Hematopoietic multipotent progenitor cell treated with erythropoietin and hydrocortisone succinate and interleukin-3 and kit ligand, for 6 days (in vitro differentiated cells): ENCODE data around the gene GGN.
"Not testable (repeated sequence)": the region's sequence is repeated elsewhere in the genome, so short reads cannot be mapped to it uniquely, and the experiment has no call there.

Experiments used
- DNase-seq: peaks from one replicate; pipeline ENCODE4 v3.0.0-alpha.2; 2015

The GGN gene

GRCh38 chr19:38387550-38388348, at the start of gene GGN:
Gene GGN, minus strand, starts transcription at chr19:38388034. Its CDS starts 773 bp downstream, at chr19:38387261.
- peak; percentile 86 for DNase-seq

GRCh38 chr19:38437295-38437694, 49.5 kb upstream of the GGN start:
- DNase-seq, result no peak

- DNase-seq, result no peak
Observed at GRCh38 chr19:38434549-38435051, 46.8 kb upstream of the GGN start.

DNA sequence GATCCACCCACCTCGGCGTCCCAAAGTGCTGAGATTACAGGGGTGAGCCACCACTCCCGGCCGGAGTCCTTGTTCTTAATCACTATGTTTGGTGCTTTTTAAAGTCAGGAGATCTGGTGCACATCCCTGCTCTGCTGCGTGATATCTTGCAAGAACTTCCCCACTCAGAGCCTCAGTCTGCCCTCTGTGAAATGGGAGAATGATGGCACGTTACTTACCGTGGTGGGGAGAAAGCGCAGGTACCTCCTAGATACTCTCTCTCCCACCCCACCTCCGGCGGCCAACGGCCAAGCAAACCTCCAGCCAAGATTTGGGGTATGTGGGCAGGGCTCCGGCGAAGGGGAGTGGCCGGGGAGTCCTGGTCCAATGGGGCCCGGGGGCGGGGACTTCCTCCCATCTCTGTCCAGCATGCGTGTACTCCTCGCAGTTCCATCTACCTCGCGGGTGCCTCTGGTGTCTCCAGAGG, 45.5 kb upstream of the GGN start, which contains the start of gene RYR1:
Gene RYR1 (plus strand): TSS at position 424 of the 466 bp plus-strand sequence. CDS start 139 bp downstream, outside the sequence.
- DNase-seq, result peak; percentile 81

DNA sequence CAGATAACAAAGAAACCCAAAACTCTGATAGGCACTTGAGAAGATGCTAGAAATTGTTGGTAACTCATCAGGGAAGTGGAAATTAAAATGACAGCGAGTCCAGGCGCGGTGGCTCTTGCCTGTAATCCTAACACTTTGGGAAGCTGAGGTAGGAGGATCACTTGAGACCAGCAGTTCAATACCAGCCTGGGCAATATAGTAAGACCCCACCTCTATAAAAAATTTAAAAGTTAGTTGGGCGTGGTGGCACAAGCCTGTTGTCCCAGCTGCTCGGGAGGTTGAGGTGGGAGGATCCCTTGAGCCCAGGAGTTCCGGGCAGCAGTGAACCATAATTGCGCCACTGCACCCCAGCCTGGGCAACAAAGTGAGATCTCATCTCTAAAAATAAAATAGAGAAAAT, 43.1 kb upstream of the GGN start:
- no peak for DNase-seq

- DNase-seq, result no peak
Observed at GRCh38 chr19:38429811-38430156, 42.0 kb upstream of the GGN start.

GRCh38 chr19:38429055-38429810, 41.4 kb upstream of the GGN start:
- no peak for DNase-seq

DNA sequence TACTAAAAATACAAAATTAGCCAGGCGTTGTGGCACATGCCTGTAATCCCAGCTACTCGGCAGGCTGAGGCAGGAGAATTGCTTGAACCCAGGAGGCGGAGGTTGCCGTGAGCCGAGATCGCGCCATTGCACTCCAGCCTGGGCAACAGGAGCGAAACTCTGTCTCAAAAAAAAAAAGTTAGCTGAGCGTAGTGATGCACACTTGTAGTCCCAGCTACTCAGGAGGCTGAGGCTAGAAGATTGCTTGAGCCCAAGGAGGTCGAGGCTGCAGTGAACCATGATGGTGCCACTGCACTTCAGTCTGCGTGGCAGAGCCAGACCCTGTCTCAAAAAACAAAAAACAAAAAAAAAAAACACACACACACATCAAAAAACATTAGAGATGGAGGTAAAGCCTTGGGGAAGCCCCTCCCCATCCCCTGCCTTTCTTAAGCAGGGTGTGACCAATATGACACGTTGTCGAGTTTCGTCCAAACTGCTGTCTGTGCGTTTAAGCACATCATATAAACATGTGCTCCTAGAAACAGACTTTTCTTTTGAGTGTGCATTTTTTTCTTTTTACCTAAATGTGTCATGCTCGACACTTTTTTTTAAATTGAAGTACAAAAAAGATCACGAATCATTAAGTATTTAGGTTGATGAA, 39.3 kb upstream of the GGN start:
- DNase-seq, result not testable (repeated sequence)

DNA sequence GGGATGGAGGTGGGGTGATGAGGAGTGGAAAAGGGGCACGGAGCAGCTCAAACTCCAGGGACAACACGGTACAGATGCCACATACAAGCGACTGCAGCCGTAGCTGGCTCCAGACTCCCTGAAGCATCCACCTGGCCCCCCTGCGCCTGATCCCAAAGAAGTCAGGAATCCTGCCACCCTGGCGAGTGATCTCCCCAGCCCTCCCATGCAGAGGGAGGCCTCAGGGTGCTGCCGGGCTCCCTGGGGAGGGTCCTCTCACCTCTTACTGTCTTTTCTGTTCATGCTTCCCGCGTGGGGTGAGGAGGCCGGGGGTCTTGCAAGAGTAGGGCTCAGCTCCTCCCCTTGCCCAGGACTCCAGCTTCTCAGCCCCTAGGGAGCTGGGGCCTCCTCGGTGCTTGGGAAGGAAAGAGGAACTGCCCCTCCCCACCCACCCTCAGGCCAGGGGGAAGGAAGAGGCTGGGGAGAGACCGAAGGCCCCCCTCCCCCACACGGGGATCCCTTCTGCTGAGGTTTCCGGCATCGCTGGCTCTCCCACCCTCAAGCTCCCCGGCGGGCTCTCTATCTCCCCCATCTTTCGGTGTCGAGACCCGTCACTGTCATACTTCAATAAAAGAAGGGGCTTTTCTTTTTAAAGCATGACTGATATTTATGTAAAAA, 38.1 kb upstream of the GGN start, which contains the start of gene RASGRP4:
Gene RASGRP4 (minus strand): TSS at position 410 of the 657 bp plus-strand sequence. CDS start 128 bp downstream, at position 282.
- peak; percentile 70 for DNase-seq

GRCh38 chr19:38425222-38425809, 37.5 kb upstream of the GGN start:
- no peak for DNase-seq

- no peak for DNase-seq
Observed at GRCh38 chr19:38424272-38424671, 36.4 kb upstream of the GGN start.

DNA sequence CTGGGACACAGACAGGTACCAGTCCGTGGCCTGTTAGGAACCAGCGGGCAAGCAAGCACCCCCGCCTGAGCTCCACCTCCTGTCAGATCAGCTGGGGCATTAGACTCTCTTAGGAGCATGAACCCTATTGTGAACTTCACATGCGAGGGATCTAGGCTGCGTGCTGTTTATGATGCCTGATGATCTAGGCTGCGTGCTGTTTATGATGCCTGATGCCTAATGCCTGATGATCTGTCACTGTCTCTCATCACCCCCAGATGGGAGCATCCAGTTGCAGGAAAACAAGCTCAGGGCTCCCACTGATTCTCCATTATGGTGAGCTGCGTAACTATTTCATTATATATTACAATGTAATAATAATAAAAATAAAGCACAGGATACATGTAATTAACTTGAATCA, 34.6 kb upstream of the GGN start:
- DNase-seq, result no peak

DNA sequence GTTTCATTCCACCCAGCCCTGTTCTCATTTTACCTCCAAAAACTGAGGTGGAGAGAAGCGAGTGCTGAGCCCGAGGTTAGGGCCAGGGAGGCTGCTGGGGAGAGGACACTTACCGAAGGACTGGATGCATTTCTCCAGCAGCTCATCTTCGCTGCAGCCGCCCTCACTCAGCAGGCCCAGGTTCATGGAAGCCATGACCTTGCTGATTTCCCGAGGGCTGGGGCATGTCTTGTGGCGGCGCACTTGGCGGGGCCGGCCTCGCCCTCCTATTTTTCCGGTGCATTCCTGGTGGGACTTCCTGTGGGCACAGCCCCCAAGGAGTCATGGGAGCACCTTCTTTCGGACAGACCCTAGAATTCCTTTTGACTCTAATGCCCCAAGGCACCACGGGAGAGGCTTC, 34.0 kb upstream of the GGN start:
- DNase-seq, result no peak

DNA sequence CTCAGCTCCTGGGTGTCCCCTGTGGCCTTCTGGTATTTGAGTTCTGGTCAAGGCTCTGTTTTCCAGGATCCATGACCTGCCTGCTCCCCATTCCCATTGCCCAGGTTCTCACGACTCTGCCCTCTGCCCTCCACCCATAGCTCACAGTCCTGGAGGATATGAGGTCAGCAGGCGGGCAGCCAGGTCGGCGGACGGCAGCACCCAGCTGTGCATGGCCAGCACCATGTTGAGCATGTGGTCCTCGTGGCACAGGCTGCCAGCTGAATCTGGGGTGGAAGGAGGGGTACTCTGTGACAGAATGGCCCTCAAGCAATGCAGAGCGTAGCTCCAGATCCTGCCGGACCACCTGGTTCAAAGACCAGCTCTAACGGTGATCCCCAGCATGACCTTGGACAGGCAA, 33.1 kb upstream of the GGN start:
- DNase-seq, result no peak

DNA sequence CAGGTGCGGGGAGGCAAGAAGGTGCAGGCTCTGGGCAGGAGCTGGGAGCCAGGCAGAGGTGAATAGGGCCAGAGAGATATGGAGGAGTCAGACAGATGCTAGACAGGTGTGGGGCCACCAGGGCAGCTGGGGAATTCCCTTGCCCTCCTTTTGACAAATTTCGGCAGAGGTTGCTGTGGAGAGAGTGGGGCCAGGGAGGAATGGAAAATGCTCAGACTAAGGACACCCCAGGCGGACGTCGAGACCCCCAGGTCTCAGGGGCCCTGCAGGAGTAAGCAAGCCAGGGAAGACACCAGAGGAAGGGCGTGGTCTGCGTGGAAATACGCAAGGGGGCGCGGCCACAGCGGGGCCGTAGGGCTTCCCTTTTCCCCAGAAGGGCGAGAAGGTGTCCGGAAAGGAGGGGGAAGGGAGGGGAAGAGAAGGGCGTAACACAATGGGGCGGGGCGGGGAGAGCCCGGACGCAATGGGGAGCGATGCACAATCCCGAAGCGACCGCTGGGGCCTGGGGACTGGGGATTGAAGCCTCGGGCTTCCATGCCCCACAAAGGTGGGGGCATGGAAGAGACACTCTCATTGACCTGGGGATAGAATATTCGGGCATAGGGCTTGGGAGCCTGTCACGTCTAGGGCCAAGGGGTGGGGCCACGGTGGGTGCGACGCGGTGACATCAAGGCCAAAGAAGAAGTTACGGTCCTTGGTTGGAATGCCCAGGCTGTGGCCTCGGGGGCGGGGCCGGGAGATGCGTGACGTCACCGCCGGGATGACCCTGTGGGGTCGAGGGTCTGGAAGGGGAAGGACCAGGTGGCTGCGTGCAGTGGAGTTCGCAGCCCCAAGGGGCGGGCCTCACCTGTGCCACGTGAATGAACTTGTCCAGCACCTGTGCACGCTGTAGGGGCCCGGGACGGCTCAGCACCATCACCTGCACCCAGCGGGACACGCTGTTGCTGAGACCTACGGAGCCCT, 30.0 kb upstream of the GGN start:
- DNase-seq, result peak; percentile 85

DNA sequence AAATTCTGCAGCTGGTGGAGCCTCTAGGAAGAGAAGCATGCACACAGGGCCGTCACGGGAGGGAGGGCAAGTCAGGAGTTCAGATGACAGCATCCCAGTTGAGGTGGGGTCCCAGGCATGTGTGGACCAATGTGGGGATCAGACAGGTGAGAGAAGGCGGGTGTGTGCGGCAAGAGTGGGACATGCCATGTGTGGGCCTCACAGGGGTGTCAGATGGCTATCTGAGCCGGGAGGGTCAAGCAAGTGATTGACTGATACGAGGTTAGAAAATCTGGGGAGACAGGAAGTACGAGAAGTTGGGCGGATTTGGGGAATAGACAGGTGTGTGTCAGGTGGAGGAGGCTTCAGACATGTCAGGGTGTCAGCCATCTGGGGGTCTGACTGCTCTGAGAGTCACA, 29.3 kb upstream of the GGN start:
- no peak for DNase-seq

GRCh38 chr19:38413416-38413815, 25.6 kb upstream of the GGN start:
- DNase-seq, result no peak

DNA sequence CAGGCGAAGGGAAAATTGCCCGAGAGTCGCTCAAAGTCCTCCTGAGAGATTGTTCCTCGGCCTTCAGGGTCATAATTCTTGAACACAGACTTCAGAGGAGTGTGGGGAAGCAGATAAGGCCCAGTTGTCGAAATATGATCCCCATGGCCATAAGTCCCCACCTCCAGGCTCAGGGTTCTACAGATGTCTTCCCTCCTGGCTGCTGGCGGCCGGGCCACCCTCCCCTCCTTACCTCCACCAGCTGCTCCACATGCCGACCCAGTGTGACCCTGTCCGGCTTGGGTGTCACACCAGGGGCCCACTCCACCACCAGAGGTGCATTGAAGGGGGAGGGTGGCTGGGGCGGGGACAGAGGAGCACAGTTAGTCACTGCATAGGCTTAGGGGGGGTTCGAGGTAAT, 25.1 kb upstream of the GGN start:
- DNase-seq, result no peak

- DNase-seq, result no peak
Observed at GRCh38 chr19:38412491-38412890, 24.7 kb upstream of the GGN start.

- DNase-seq, result not testable (repeated sequence)
Observed at GRCh38 chr19:38411898-38412297, 24.1 kb upstream of the GGN start.
